Neural progenitor cell (in vitro differentiated cells): ENCODE data around the gene CNTN5. TPM values are rescaled to one million over a fixed set of nuclear protein-coding genes. Genes with fewer than 3 reads are reported as not detected.
A peak's percentile ranks its signal among the peaks of the same experiment; 100 is the strongest.

Experiments used
- DNase-seq: peaks from one replicate; pipeline ENCODE4 v3.0.0-alpha.2; 2016; ENCODE audit warnings: low spot score
- H2AFZ ChIP-seq: fragments of 200-600 bp; sonication (generic); replicated peaks from 2 replicates; pipeline ENCODE4 v1.6.1; 2016; ENCODE audit warnings: antibody characterized with exemption
- H3F3A ChIP-seq: fragments of 200-600 bp; sonication (generic); 2 replicates; pipeline ENCODE4 v1.6.1; 2016; ENCODE audit warnings: antibody characterized with exemption, low read depth
- H3K27ac ChIP-seq: fragments of 200-600 bp; sonication (generic); 2 replicates; pipeline ENCODE4 v1.5.1; 2016; ENCODE audit warnings: mild to moderate bottlenecking
- H3K27me3 ChIP-seq: fragments of 200-600 bp; sonication (generic); 2 replicates; pipeline ENCODE4 v1.6.1; 2016; ENCODE audit warnings: mild to moderate bottlenecking, moderate library complexity
- H3K36me3 ChIP-seq: fragments of 200-600 bp; sonication (generic); 2 replicates; pipeline ENCODE4 v1.5.1; 2016
- H3K4me1 ChIP-seq: fragments of 200-600 bp; sonication (generic); 2 replicates; pipeline ENCODE4 v1.6.1; 2016; ENCODE audit warnings: mixed run types
- H3K4me2 ChIP-seq: fragments of 200-600 bp; sonication (generic); 2 replicates; pipeline ENCODE4 v1.6.1; 2016
- H3K4me3 ChIP-seq: fragments of 200-600 bp; sonication (generic); 2 replicates; pipeline ENCODE4 v1.5.1; 2016
- H3K79me2 ChIP-seq: fragments of 200-600 bp; sonication (generic); 2 replicates; pipeline ENCODE4 v1.6.1; 2016; ENCODE audit warnings: low read depth
- H3K9ac ChIP-seq: fragments of 200-600 bp; sonication (generic); 2 replicates; pipeline ENCODE4 v1.6.1; 2016
- H3K9me3 ChIP-seq: fragments of 200-600 bp; sonication (generic); 2 replicates; pipeline ENCODE4 v1.5.1; 2016; ENCODE audit warnings: low read depth
- H4K20me1 ChIP-seq: fragments of 200-600 bp; sonication (generic); 2 replicates; pipeline ENCODE4 v1.6.1; 2016; ENCODE audit warnings: low read depth
- H3K27ac Mint-ChIP-seq: 3 replicates; pipeline ENCODE4 v1.8.0; 2021; ENCODE audit warnings: mixed read lengths
- H3K27me3 Mint-ChIP-seq: 2 replicates; pipeline ENCODE4 v1.8.0; 2022; ENCODE audit warnings: low read depth, mild to moderate bottlenecking, inconsistent platforms, moderate library complexity, mixed read lengths; ENCODE audit not compliant: insufficient read depth
- H3K36me3 Mint-ChIP-seq: 3 replicates; pipeline ENCODE4 v1.8.0; 2021; ENCODE audit warnings: mixed read lengths
- H3K4me1 Mint-ChIP-seq: 3 replicates; pipeline ENCODE4 v1.8.0; 2021; ENCODE audit warnings: mixed read lengths
- H3K4me3 Mint-ChIP-seq: 3 replicates; pipeline ENCODE4 v1.8.0; 2021; ENCODE audit warnings: mild to moderate bottlenecking, moderate library complexity, mixed read lengths
- H3K9me3 Mint-ChIP-seq: 3 replicates; pipeline ENCODE4 v1.8.0; 2020; ENCODE audit warnings: mixed read lengths
- EZH2 ChIP-seq: fragments of 200-600 bp; sonication (generic); IDR thresholded peaks from 2 replicates; pipeline ENCODE4 v1.6.1; 2017; ENCODE audit warnings: antibody characterized with exemption, mild to moderate bottlenecking, moderate library complexity
- EZH2phosphoT487 ChIP-seq: fragments of 200-600 bp; sonication (generic); IDR thresholded peaks from 2 replicates; pipeline ENCODE4 v1.6.1; 2017; ENCODE audit warnings: antibody characterized with exemption
- total RNA-seq: library from RNA; depleted of rRNA; stranded (reverse); fragments of >200 nt; gene quantifications from 2 replicates; pipeline ENCODE4 v1.2.3, GENCODE V29; 2015; ENCODE audit warnings: low replicate concordance
- TF ChIP-seq, protein P1 (sequence below): fragments of 200-600 bp; sonication (generic); IDR thresholded peaks from 2 replicates; pipeline ENCODE4 v1.5.1; 2017; ENCODE audit warnings: antibody characterized with exemption, mild to moderate bottlenecking

CNTN5 gene
- total RNA-seq, 1 donor from 2014 or later = 0.19 TPM

DNA sequence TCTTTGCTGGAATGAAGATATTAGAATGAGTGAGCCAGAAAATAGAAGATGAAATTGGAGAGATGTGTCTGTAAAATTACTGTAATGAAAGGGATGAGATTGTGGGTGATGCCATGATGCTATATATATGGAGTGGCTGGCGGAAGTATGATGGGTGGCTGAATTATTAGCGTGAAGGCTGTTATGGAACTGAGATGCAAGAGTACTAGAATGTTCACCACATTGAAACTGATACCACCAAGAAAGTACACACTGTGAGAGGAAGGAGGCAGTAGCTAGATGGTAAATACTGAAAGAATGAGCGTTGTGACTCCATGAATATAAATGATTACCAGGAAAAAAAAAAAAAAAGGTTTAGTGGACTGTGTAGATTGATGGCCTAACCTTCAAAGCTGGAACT lies 411.9 kb downstream of the CNTN5 start:
- no peak overlapping the region for H3K9ac ChIP-seq
- Mint-ChIP-seq H3K9me3 (no peaks in the 10 kb centered on the region), H3K27me3 (no peaks in the 10 kb centered on the region), H3K36me3 (no peaks in the 10 kb centered on the region), H3K27ac (no peak overlapping the region), H3K4me1 (no peaks in the 10 kb centered on the region), H3K4me3 (no peak overlapping the region)
- no peak overlapping the region for H3K4me3 ChIP-seq
- H3K36me3 ChIP-seq = no peaks in the 10 kb centered on the region
- H3K4me2 ChIP-seq = no peak overlapping the region
- no peaks in the 10 kb centered on the region for H4K20me1 ChIP-seq
- H3K27ac ChIP-seq = no peak overlapping the region
- no peak for TF ChIP-seq EZH2phosphoT487
- no peak for TF ChIP-seq EZH2
- TF ChIP-seq, protein P1, sequence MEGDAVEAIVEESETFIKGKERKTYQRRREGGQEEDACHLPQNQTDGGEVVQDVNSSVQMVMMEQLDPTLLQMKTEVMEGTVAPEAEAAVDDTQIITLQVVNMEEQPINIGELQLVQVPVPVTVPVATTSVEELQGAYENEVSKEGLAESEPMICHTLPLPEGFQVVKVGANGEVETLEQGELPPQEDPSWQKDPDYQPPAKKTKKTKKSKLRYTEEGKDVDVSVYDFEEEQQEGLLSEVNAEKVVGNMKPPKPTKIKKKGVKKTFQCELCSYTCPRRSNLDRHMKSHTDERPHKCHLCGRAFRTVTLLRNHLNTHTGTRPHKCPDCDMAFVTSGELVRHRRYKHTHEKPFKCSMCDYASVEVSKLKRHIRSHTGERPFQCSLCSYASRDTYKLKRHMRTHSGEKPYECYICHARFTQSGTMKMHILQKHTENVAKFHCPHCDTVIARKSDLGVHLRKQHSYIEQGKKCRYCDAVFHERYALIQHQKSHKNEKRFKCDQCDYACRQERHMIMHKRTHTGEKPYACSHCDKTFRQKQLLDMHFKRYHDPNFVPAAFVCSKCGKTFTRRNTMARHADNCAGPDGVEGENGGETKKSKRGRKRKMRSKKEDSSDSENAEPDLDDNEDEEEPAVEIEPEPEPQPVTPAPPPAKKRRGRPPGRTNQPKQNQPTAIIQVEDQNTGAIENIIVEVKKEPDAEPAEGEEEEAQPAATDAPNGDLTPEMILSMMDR = no peak
- no peaks in the 10 kb centered on the region for H3K9me3 ChIP-seq
- H2AFZ ChIP-seq = peak overlapping the region; percentile 54
- H3K4me1 ChIP-seq = no peaks in the 10 kb centered on the region
- no peaks in the 10 kb centered on the region for H3K27me3 ChIP-seq
- DNase-seq = no peak
- H3K79me2 ChIP-seq = no peaks in the 10 kb centered on the region
- no peaks in the 10 kb centered on the region for H3F3A ChIP-seq

GRCh38 chr11:99443276-99443675 lies 422.5 kb downstream of the CNTN5 start:
- Histone ChIP-seq H3K27ac (no peak overlapping the region), H3K9me3 (no peaks in the 10 kb centered on the region), H4K20me1 (no peaks in the 10 kb centered on the region), H2AFZ (no peak overlapping the region), H3K4me2 (no peak overlapping the region), H3K4me1 (no peaks in the 10 kb centered on the region), H3K9ac (no peak overlapping the region), H3K36me3 (no peaks in the 10 kb centered on the region), H3K79me2 (no peaks in the 10 kb centered on the region), H3K4me3 (no peak overlapping the region), H3K27me3 (no peaks in the 10 kb centered on the region), H3F3A (no peaks in the 10 kb centered on the region)
- H3K9me3 Mint-ChIP-seq = no peaks in the 10 kb centered on the region
- no peak overlapping the region for H3K4me3 Mint-ChIP-seq
- TF ChIP-seq, protein P1 = no peak
- TF ChIP-seq EZH2phosphoT487 = no peak
- no peak for TF ChIP-seq EZH2
- no peaks in the 10 kb centered on the region for H3K36me3 Mint-ChIP-seq
- H3K27ac Mint-ChIP-seq = no peak overlapping the region
- H3K27me3 Mint-ChIP-seq = no peaks in the 10 kb centered on the region
- DNase-seq = no peak
- no peaks in the 10 kb centered on the region for H3K4me1 Mint-ChIP-seq

GRCh38 chr11:99446400-99446799 lies 425.7 kb downstream of the CNTN5 start:
- no peaks in the 10 kb centered on the region for H3K36me3 Mint-ChIP-seq
- no peaks in the 10 kb centered on the region for H3K36me3 ChIP-seq
- H4K20me1 ChIP-seq = no peaks in the 10 kb centered on the region
- no peaks in the 10 kb centered on the region for H3K4me1 ChIP-seq
- no peak overlapping the region for H3K27ac ChIP-seq
- TF ChIP-seq, protein P1 = no peak
- TF ChIP-seq EZH2 (no peak), EZH2phosphoT487 (no peak)
- H3K27me3 ChIP-seq = no peaks in the 10 kb centered on the region
- no peaks in the 10 kb centered on the region for H3F3A ChIP-seq
- H3K9me3 Mint-ChIP-seq = no peaks in the 10 kb centered on the region
- H3K4me3 Mint-ChIP-seq = no peak overlapping the region
- no peaks in the 10 kb centered on the region for H3K79me2 ChIP-seq
- H2AFZ ChIP-seq = no peak overlapping the region
- H3K27me3 Mint-ChIP-seq = no peaks in the 10 kb centered on the region
- no peak overlapping the region for H3K27ac Mint-ChIP-seq
- no peak overlapping the region for H3K9ac ChIP-seq
- H3K9me3 ChIP-seq = no peaks in the 10 kb centered on the region
- DNase-seq = no peak
- H3K4me3 ChIP-seq = no peak overlapping the region
- no peaks in the 10 kb centered on the region for H3K4me1 Mint-ChIP-seq
- H3K4me2 ChIP-seq = no peak overlapping the region

DNA sequence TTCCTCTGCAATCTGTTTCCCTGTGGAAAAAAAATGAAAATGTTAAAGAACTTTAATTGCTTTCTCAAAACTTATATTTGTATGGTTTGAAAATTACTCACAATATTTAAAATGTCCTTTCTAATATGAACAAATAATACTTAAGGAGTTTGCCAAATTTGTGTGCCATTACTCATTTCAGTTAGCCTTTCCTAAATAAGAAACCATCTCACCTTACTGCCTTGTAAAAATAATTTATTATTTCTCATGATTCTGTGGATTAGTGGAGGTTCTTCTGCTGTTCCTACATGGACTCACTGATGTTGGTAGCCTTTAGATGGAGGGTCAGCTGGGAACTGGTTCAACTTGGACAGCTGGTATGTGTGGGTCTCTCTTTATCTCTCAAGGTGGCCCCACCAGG lies 428.6 kb downstream of the CNTN5 start:
- no peak overlapping the region for H3K4me3 Mint-ChIP-seq
- TF ChIP-seq, protein P1 = no peak
- TF ChIP-seq EZH2 (no peak), EZH2phosphoT487 (no peak)

More for the DNA sequence above, 428.6 kb downstream of the CNTN5 start:
- DNase-seq = no peak
- Mint-ChIP-seq H3K9me3 (no peaks in the 10 kb centered on the region), H3K4me1 (no peaks in the 10 kb centered on the region), H3K27ac (no peak overlapping the region), H3K27me3 (no peaks in the 10 kb centered on the region), H3K36me3 (no peaks in the 10 kb centered on the region)
- Histone ChIP-seq H3K9ac (no peak overlapping the region), H3K79me2 (no peaks in the 10 kb centered on the region), H2AFZ (no peak overlapping the region), H3K27me3 (no peaks in the 10 kb centered on the region), H3F3A (no peaks in the 10 kb centered on the region), H3K9me3 (no peaks in the 10 kb centered on the region), H3K4me3 (no peak overlapping the region), H3K4me2 (no peak overlapping the region), H3K27ac (no peak overlapping the region), H3K36me3 (no peaks in the 10 kb centered on the region), H4K20me1 (no peaks in the 10 kb centered on the region), H3K4me1 (peaks cover 3% of the 10 kb centered on the region)
